Activated naive CD4-positive, alpha-beta T cell treated with anti-CD3 and anti-CD28 coated beads, Interleukin-2, amount 10 ng/mL, durations not matched to agents 7 days and 5 days (primary cell): ENCODE data around the gene MAP3K4.

Source experiments
- CTCF ChIA-PET: fragments of 350-600 bp; sonication (Branson Sonifier 250); formaldehyde crosslinking; loops from one replicate; lab custom pipeline; 2021; ENCODE audit warnings: antibody characterized with exemption; lab: Charles Lee
- DNase-seq: peaks from one replicate; pipeline ENCODE4 v3.0.0-alpha.2; 2020
- H3K27ac Mint-ChIP-seq: one replicate; pipeline ENCODE4 v1.8.0; 2021; ENCODE audit warnings: mild to moderate bottlenecking, moderate library complexity, mixed read lengths
- H3K27me3 Mint-ChIP-seq: one replicate; pipeline ENCODE4 v1.8.0; 2021; ENCODE audit warnings: mild to moderate bottlenecking, mixed read lengths
- H3K36me3 Mint-ChIP-seq: one replicate; pipeline ENCODE4 v1.8.0; 2021; ENCODE audit warnings: mixed read lengths
- H3K4me1 Mint-ChIP-seq: one replicate; pipeline ENCODE4 v1.8.0; 2021; ENCODE audit warnings: mixed read lengths
- H3K4me3 Mint-ChIP-seq: one replicate; pipeline ENCODE4 v1.8.0; 2021; ENCODE audit warnings: mild to moderate bottlenecking, moderate library complexity, mixed read lengths
- H3K9me3 Mint-ChIP-seq: one replicate; pipeline ENCODE4 v1.8.0; 2021; ENCODE audit warnings: mixed read lengths

MAP3K4 gene

GRCh38 chr6:160991406-160992060, at the start of gene MAP3K4:
Gene MAP3K4 (plus strand): TSS chr6:160991769. CDS start chr6:160991932, 163 bp downstream.
- Mint-ChIP-seq H3K4me1 (peaks cover 20% of the 10 kb centered on the region), H3K9me3 (peaks cover 6% of the 10 kb centered on the region), H3K36me3 (peaks cover 6% of the 10 kb centered on the region), H3K4me3 (peak within 1 kb of the TSS; percentile 96), H3K27ac (peak within 1 kb of the TSS; percentile 95), H3K27me3 (peaks cover 33% of the 10 kb centered on the region)
- DNase-seq, result peak; percentile 82
- CTCF ChIA-PET, result interaction anchor here (1.3 kb wide), 1 partner anchor 60 kb away, joined by 4 read pairs; no protein-coding TSS in a partner anchor

GRCh38 chr6:160943997-160944396, 47.6 kb upstream of the MAP3K4 start:
- Mint-ChIP-seq H3K27me3 (peaks cover 8% of the 10 kb centered on the region), H3K27ac (no peak overlapping the region), H3K4me1 (no peaks in the 10 kb centered on the region), H3K4me3 (no peak overlapping the region), H3K36me3 (no peaks in the 10 kb centered on the region), H3K9me3 (no peaks in the 10 kb centered on the region)
- CTCF ChIA-PET, result no interaction called here
- DNase-seq, result no peak

GRCh38 chr6:160945516-160946177, 45.9 kb upstream of the MAP3K4 start:
- H3K27ac Mint-ChIP-seq, result no peak overlapping the region
- no peak overlapping the region for H3K4me3 Mint-ChIP-seq
- H3K4me1 Mint-ChIP-seq, result no peaks in the 10 kb centered on the region
- DNase-seq, result no peak
- no peaks in the 10 kb centered on the region for H3K9me3 Mint-ChIP-seq
- H3K36me3 Mint-ChIP-seq, result no peaks in the 10 kb centered on the region
- CTCF ChIA-PET, result interaction anchor here (1.4 kb wide), 1 partner anchor 428 kb away, joined by 3 read pairs; no protein-coding TSS in a partner anchor
- H3K27me3 Mint-ChIP-seq, result no peaks in the 10 kb centered on the region

- no peaks in the 10 kb centered on the region for H3K36me3 Mint-ChIP-seq
- H3K27me3 Mint-ChIP-seq, result peaks cover 13% of the 10 kb centered on the region
- no peaks in the 10 kb centered on the region for H3K4me1 Mint-ChIP-seq
- H3K9me3 Mint-ChIP-seq, result no peaks in the 10 kb centered on the region
- no peak for DNase-seq
- H3K4me3 Mint-ChIP-seq, result no peak overlapping the region
- CTCF ChIA-PET, result no interaction called here
- no peak overlapping the region for H3K27ac Mint-ChIP-seq
These were observed 42.0 kb upstream of the MAP3K4 start for GRCh38 chr6:160949531-160949930.

GRCh38 chr6:160950507-160950906, 41.1 kb upstream of the MAP3K4 start:
- H3K27me3 Mint-ChIP-seq, result peaks cover 13% of the 10 kb centered on the region
- no peaks in the 10 kb centered on the region for H3K36me3 Mint-ChIP-seq
- no peak overlapping the region for H3K4me3 Mint-ChIP-seq
- H3K4me1 Mint-ChIP-seq, result no peaks in the 10 kb centered on the region
- H3K27ac Mint-ChIP-seq, result no peak overlapping the region
- no peak for DNase-seq
- no peaks in the 10 kb centered on the region for H3K9me3 Mint-ChIP-seq
- CTCF ChIA-PET, result no interaction called here

- Mint-ChIP-seq H3K36me3 (no peaks in the 10 kb centered on the region), H3K9me3 (no peaks in the 10 kb centered on the region), H3K4me1 (no peaks in the 10 kb centered on the region), H3K27ac (no peak overlapping the region), H3K4me3 (no peak overlapping the region), H3K27me3 (peaks cover 13% of the 10 kb centered on the region)
- CTCF ChIA-PET, result no interaction called here
- no peak for DNase-seq
These were observed 40.2 kb upstream of the MAP3K4 start for GRCh38 chr6:160951187-160952030.

- CTCF ChIA-PET, result no interaction called here
- no peak overlapping the region for H3K27ac Mint-ChIP-seq
- no peaks in the 10 kb centered on the region for H3K9me3 Mint-ChIP-seq
- no peaks in the 10 kb centered on the region for H3K36me3 Mint-ChIP-seq
- H3K4me1 Mint-ChIP-seq, result no peaks in the 10 kb centered on the region
- DNase-seq, result no peak
- H3K4me3 Mint-ChIP-seq, result no peak overlapping the region
- peaks cover 13% of the 10 kb centered on the region for H3K27me3 Mint-ChIP-seq
These were observed 38.8 kb upstream of the MAP3K4 start for GRCh38 chr6:160952633-160953281.

GRCh38 chr6:160955508-160956295, 35.9 kb upstream of the MAP3K4 start:
- Mint-ChIP-seq H3K36me3 (no peaks in the 10 kb centered on the region), H3K4me1 (no peaks in the 10 kb centered on the region), H3K27me3 (peaks cover 19% of the 10 kb centered on the region), H3K27ac (no peak overlapping the region), H3K4me3 (no peak overlapping the region), H3K9me3 (no peaks in the 10 kb centered on the region)
- CTCF ChIA-PET, result interaction anchor here (1.6 kb wide), 1 partner anchor 415 kb away, joined by 3 read pairs; no protein-coding TSS in a partner anchor
- no peak for DNase-seq

GRCh38 chr6:160956300-160957035, 35.1 kb upstream of the MAP3K4 start:
- no peak overlapping the region for H3K4me3 Mint-ChIP-seq
- H3K27me3 Mint-ChIP-seq, result peaks cover 13% of the 10 kb centered on the region
- no peak for DNase-seq
- H3K4me1 Mint-ChIP-seq, result no peaks in the 10 kb centered on the region
- H3K36me3 Mint-ChIP-seq, result no peaks in the 10 kb centered on the region
- no peaks in the 10 kb centered on the region for H3K9me3 Mint-ChIP-seq
- no peak overlapping the region for H3K27ac Mint-ChIP-seq
- CTCF ChIA-PET, result interaction anchor here (0.8 to 1.6 kb wide), 2 partner anchors 26 to 414 kb away, joined by 3 read pairs; no protein-coding TSS in a partner anchor

GRCh38 chr6:160959726-160960435, 31.7 kb upstream of the MAP3K4 start:
- no peak overlapping the region for H3K4me3 Mint-ChIP-seq
- no peak overlapping the region for H3K27ac Mint-ChIP-seq
- no peaks in the 10 kb centered on the region for H3K4me1 Mint-ChIP-seq
- CTCF ChIA-PET, result no interaction called here
- no peaks in the 10 kb centered on the region for H3K9me3 Mint-ChIP-seq
- H3K36me3 Mint-ChIP-seq, result no peaks in the 10 kb centered on the region
- H3K27me3 Mint-ChIP-seq, result peaks cover 10% of the 10 kb centered on the region
- DNase-seq, result no peak

- DNase-seq, result no peak
- no peaks in the 10 kb centered on the region for H3K36me3 Mint-ChIP-seq
- no peaks in the 10 kb centered on the region for H3K4me1 Mint-ChIP-seq
- no peak overlapping the region for H3K27ac Mint-ChIP-seq
- CTCF ChIA-PET, result interaction anchor here (0.9 kb wide), 1 partner anchor 413 kb away, joined by 3 read pairs; no protein-coding TSS in a partner anchor
- H3K9me3 Mint-ChIP-seq, result no peaks in the 10 kb centered on the region
- H3K27me3 Mint-ChIP-seq, result peaks cover 10% of the 10 kb centered on the region
- no peak overlapping the region for H3K4me3 Mint-ChIP-seq
These were observed 30.7 kb upstream of the MAP3K4 start for GRCh38 chr6:160960839-160961238.

GRCh38 chr6:160962835-160963623, 28.5 kb upstream of the MAP3K4 start:
- H3K4me3 Mint-ChIP-seq, result no peak overlapping the region
- H3K9me3 Mint-ChIP-seq, result no peaks in the 10 kb centered on the region
- H3K27ac Mint-ChIP-seq, result no peak overlapping the region
- no peaks in the 10 kb centered on the region for H3K36me3 Mint-ChIP-seq
- no peaks in the 10 kb centered on the region for H3K4me1 Mint-ChIP-seq
- H3K27me3 Mint-ChIP-seq, result peaks cover 10% of the 10 kb centered on the region
- CTCF ChIA-PET, result no interaction called here
- DNase-seq, result no peak
